ENCODE data around the gene STXBP6. TPM values are rescaled to one million over a fixed set of nuclear protein-coding genes. Genes with fewer than 3 reads are reported as not detected.

STXBP6 gene
- total RNA-seq, 1 experiment from 2014 or later = 0.27 TPM

DNA sequence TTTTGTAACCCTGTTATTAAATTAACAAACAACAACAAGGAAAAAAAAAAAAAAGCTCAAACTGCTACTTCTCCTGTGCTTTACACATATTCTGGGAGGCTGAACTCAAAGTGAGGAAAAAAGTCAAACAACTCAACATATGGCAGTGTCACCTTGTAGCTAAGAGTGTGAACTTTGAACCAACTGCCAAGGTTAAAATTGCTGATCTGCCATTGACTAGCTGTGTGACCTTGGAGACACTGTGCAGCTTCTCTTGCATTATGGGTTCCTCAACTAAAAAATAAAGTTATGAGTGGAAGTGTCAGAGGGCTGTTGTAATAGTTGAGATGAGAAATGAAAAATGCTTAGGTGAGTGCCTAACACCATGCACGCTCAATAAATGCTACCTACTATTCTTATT is 34.2 kb downstream of the STXBP6 start:
- Histone ChIP-seq H3K36me3 (ENCODE audit: control insufficient read depth in 1 of 2, insufficient read depth in 2 of 2, low read length in 2 of 2) (no peaks in the 10 kb centered on the region), H3K27ac (ENCODE audit: low read depth, low read length) (no peak overlapping the region), H2AFZ (ENCODE audit: low read depth, low read length, poor library complexity, severe bottlenecking) (no peak overlapping the region), H3K79me2 (ENCODE audit: insufficient read depth, low read length) (no peaks in the 10 kb centered on the region), H3K4me1 (ENCODE audit: control insufficient read depth in 1 of 2, insufficient read depth in 2 of 2, low read length in 2 of 2) (no peaks in the 10 kb centered on the region), H3K9me3 (ENCODE audit: control insufficient read depth in 1 of 2, insufficient read depth in 1 of 2, low read depth in 1 of 2, low read length in 2 of 2) (peaks cover 0 to 4% of the 10 kb centered on the region in 2 experiments; a peak in 2 of 4 replicates), H3K4me2 (ENCODE audit: low read length) (no peak overlapping the region), H3K9ac (ENCODE audit: low read length) (no peak overlapping the region), H3K27me3 (ENCODE audit: insufficient read depth, low read length) (no peaks in the 10 kb centered on the region), H4K20me1 (ENCODE audit: insufficient read depth) (no peaks in the 10 kb centered on the region), H3K4me3 (replicated peaks in 1 of 2; ENCODE audit: low read depth in 1 of 2, low read length in 2 of 2) (no peak overlapping the region), H3K9me2 (ENCODE audit: insufficient read depth) (no peaks in the 10 kb centered on the region)
- POLR2A ChIA-PET = no interaction called here
- no peak for TF ChIP-seq EGR1 (IDR thresholded peaks at IDR 0.05; ENCODE audit: low read depth)
- TF ChIP-seq ELF1 (IDR thresholded peaks at IDR 0.05; ENCODE audit: borderline replicate concordance, low read depth) = no peak
- TF ChIP-seq JUND (IDR thresholded peaks at IDR 0.05) = no peak
- TF ChIP-seq, protein P1, sequence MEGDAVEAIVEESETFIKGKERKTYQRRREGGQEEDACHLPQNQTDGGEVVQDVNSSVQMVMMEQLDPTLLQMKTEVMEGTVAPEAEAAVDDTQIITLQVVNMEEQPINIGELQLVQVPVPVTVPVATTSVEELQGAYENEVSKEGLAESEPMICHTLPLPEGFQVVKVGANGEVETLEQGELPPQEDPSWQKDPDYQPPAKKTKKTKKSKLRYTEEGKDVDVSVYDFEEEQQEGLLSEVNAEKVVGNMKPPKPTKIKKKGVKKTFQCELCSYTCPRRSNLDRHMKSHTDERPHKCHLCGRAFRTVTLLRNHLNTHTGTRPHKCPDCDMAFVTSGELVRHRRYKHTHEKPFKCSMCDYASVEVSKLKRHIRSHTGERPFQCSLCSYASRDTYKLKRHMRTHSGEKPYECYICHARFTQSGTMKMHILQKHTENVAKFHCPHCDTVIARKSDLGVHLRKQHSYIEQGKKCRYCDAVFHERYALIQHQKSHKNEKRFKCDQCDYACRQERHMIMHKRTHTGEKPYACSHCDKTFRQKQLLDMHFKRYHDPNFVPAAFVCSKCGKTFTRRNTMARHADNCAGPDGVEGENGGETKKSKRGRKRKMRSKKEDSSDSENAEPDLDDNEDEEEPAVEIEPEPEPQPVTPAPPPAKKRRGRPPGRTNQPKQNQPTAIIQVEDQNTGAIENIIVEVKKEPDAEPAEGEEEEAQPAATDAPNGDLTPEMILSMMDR (IDR thresholded peaks at IDR 0.05 in 2 of 3, conservative IDR thresholded peaks at IDR 0.05 in 1 of 3; ENCODE audit: borderline replicate concordance in 1 of 3, insufficient read depth in 1 of 3, low read depth in 2 of 3, low read length in 2 of 3) = no peak
- TF ChIP-seq SP1 (IDR thresholded peaks at IDR 0.05; ENCODE audit: low read depth) = no peak
- no peak for TF ChIP-seq SRF (IDR thresholded peaks at IDR 0.05; ENCODE audit: low read depth)
- TF ChIP-seq RAD21 (IDR thresholded peaks at IDR 0.05; ENCODE audit: low read depth) = no peak
- no peak for TF ChIP-seq YY1 (IDR thresholded peaks at IDR 0.05; ENCODE audit: extremely low read depth, insufficient replicate concordance, low read depth, low read length)
- TF ChIP-seq, protein P2, sequence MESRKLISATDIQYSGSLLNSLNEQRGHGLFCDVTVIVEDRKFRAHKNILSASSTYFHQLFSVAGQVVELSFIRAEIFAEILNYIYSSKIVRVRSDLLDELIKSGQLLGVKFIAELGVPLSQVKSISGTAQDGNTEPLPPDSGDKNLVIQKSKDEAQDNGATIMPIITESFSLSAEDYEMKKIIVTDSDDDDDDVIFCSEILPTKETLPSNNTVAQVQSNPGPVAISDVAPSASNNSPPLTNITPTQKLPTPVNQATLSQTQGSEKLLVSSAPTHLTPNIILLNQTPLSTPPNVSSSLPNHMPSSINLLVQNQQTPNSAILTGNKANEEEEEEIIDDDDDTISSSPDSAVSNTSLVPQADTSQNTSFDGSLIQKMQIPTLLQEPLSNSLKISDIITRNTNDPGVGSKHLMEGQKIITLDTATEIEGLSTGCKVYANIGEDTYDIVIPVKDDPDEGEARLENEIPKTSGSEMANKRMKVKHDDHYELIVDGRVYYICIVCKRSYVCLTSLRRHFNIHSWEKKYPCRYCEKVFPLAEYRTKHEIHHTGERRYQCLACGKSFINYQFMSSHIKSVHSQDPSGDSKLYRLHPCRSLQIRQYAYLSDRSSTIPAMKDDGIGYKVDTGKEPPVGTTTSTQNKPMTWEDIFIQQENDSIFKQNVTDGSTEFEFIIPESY (IDR thresholded peaks at IDR 0.05; ENCODE audit: extremely low read depth, insufficient replicate concordance, low read length) = no peak
- no peak for TF ChIP-seq CBX3 (IDR thresholded peaks at IDR 0.05; ENCODE audit: low read depth)
- TF ChIP-seq CEBPB (IDR thresholded peaks at IDR 0.05; ENCODE audit: low read depth) = no peak
- TF ChIP-seq ZFX (IDR thresholded peaks at IDR 0.05) = no peak
- intact Hi-C loops (cut with micrococcal nuclease) = no loop called here
- BruUV-seq (replicated peaks) = no TSS peak
- RAD21 ChIA-PET (ENCODE audit: low non-redundant PET in 1 of 2, low total read pairs in 2 of 2, uncharacterized antibody in 2 of 2, unreplicated experiment in 2 of 2) = no interaction called here
- ATAC-seq (no peak), DNase-seq (ENCODE audit: low read depth, low spot score) (no peak)
- CTCF ChIA-PET = no interaction called here

Data from HCT116 (cell line).